Measurements from ENCODE around the gene SRMS.

- TF ChIP-seq EP300 (IDR thresholded peaks at IDR 0.05) (no peak), POLR2AphosphoS5 (IDR thresholded peaks at IDR 0.05) (no peak)
Observed at GRCh38 chr20:63594043-63594561, 46.6 kb upstream of the SRMS start.
